Uterus (tissue), 4 donors: Measurements from ENCODE around the gene MMP20. TPM values are rescaled to one million over a fixed set of nuclear protein-coding genes. Genes with fewer than 3 reads are reported as not detected.

Experiments used
- DNase-seq, 2 donors: peaks; one replicate each; pipeline ENCODE4 v3.0.0-alpha.2; 2019 to 2020
- H3K27ac ChIP-seq, 2 donors: fragments of 200-600 bp; sonication (generic); 1 replicate in 1 of 2; 2 replicates in 1 of 2; pipeline ENCODE4 v1.5.1; 2016 to 2018
- H3K27me3 ChIP-seq, 2 donors: fragments of 200-600 bp; sonication (generic); one replicate each; pipeline ENCODE4 v1.5.1; 2018 to 2019; ENCODE audit warnings: control low read depth in 1 of 2
- H3K36me3 ChIP-seq, 2 donors: fragments of 200-600 bp; sonication (generic); one replicate each; pipeline ENCODE4 v1.5.1; 2019; ENCODE audit warnings: control low read depth in 1 of 2
- H3K4me1 ChIP-seq, 2 donors: fragments of 200-600 bp; sonication (generic); one replicate each; pipeline ENCODE4 v1.5.1; 2018 to 2019; ENCODE audit warnings: control low read depth in 1 of 2
- H3K4me3 ChIP-seq, 2 donors: fragments of 200-600 bp; sonication (generic); 1 replicate in 1 of 2; 2 replicates in 1 of 2; pipeline ENCODE4 v1.5.1; 2018 to 2019; ENCODE audit warnings: mild to moderate bottlenecking in 1 of 2
- H3K9me3 ChIP-seq, 2 donors: fragments of 200-600 bp; sonication (generic); one replicate each; pipeline ENCODE4 v1.5.1; 2019; ENCODE audit warnings: control low read depth in 1 of 2
- POLR2A ChIP-seq, 2 donors: fragments of 450-650 bp; IDR thresholded peaks; one replicate each; pipeline ENCODE4 v1.6.1; 2016; ENCODE audit warnings: antibody characterized with exemption in 2 of 2, mild to moderate bottlenecking in 1 of 2, moderate library complexity in 1 of 2
- intact Hi-C: fragments of 100-400 bp; cut with DNase I; formaldehyde crosslinking; loops from one replicate; pipeline ENCODE4 v1.15.1; 2023; ENCODE audit warnings: low total_unique reads
- total RNA-seq, 4 donors: library from RNA; depleted of rRNA in 3 of 4; stranded (reverse); fragments of >200 nt in 3 of 4; gene quantifications; one replicate each; pipeline versions ENCODE4 v1.1.0 to v1.2.4, GENCODE V29; 2014 to 2023
- TF ChIP-seq, protein P1 (sequence below), 4 experiments: fragments of 200-600 bp in 2 of 4; fragments of 450-650 bp in 2 of 4; sonication (generic) in 2 of 4; IDR thresholded peaks; one replicate each; pipeline ENCODE4 v1.5.1; 2016 to 2019; ENCODE audit warnings: antibody characterized with exemption in 4 of 4, mild to moderate bottlenecking in 2 of 4, moderate library complexity in 1 of 4
- donor health status: DM: yes; HTN: yes; CAD: no.

MMP20 gene
- total RNA-seq, 4 donors from 2014 or later = not detected

GRCh38 chr11:102582140-102582539 is 43.0 kb downstream of the MMP20 start:
- H3K36me3 ChIP-seq = no peaks in the 10 kb centered on the region
- no peaks in the 10 kb centered on the region for H3K27me3 ChIP-seq
- H3K9me3 ChIP-seq = no peaks in the 10 kb centered on the region
- no peaks in the 10 kb centered on the region for H3K4me1 ChIP-seq
- TF ChIP-seq, protein P1, sequence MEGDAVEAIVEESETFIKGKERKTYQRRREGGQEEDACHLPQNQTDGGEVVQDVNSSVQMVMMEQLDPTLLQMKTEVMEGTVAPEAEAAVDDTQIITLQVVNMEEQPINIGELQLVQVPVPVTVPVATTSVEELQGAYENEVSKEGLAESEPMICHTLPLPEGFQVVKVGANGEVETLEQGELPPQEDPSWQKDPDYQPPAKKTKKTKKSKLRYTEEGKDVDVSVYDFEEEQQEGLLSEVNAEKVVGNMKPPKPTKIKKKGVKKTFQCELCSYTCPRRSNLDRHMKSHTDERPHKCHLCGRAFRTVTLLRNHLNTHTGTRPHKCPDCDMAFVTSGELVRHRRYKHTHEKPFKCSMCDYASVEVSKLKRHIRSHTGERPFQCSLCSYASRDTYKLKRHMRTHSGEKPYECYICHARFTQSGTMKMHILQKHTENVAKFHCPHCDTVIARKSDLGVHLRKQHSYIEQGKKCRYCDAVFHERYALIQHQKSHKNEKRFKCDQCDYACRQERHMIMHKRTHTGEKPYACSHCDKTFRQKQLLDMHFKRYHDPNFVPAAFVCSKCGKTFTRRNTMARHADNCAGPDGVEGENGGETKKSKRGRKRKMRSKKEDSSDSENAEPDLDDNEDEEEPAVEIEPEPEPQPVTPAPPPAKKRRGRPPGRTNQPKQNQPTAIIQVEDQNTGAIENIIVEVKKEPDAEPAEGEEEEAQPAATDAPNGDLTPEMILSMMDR (IDR thresholded peaks at IDR 0.05) = no peak
- no peak for TF ChIP-seq POLR2A (IDR thresholded peaks at IDR 0.05)
- H3K27ac ChIP-seq = no peak overlapping the region
- no peak for DNase-seq
- intact Hi-C loops = no loop called here
- H3K4me3 ChIP-seq = no peak overlapping the region

- Histone ChIP-seq H3K27me3 (no peaks in the 10 kb centered on the region), H3K4me1 (no peaks in the 10 kb centered on the region), H3K4me3 (no peak overlapping the region), H3K9me3 (no peaks in the 10 kb centered on the region), H3K36me3 (no peaks in the 10 kb centered on the region), H3K27ac (peak overlapping the region in 1 of 2 donors; percentile 7)
- TF ChIP-seq, protein P1 (IDR thresholded peaks at IDR 0.05) = no peak
- TF ChIP-seq POLR2A (IDR thresholded peaks at IDR 0.05) = no peak
- intact Hi-C loops = no loop called here
- DNase-seq = no peak
These were observed 44.1 kb downstream of the MMP20 start for GRCh38 chr11:102581066-102581465.

- intact Hi-C loops = no loop called here
- Histone ChIP-seq H3K4me1 (no peaks in the 10 kb centered on the region), H3K36me3 (no peaks in the 10 kb centered on the region), H3K27me3 (no peaks in the 10 kb centered on the region), H3K27ac (peak overlapping the region in 1 of 2 donors; percentile 7), H3K9me3 (no peaks in the 10 kb centered on the region), H3K4me3 (no peak overlapping the region)
- DNase-seq = no peak
- no peak for TF ChIP-seq POLR2A (IDR thresholded peaks at IDR 0.05)
- TF ChIP-seq, protein P1 (IDR thresholded peaks at IDR 0.05) = no peak
These were observed 44.8 kb downstream of the MMP20 start for GRCh38 chr11:102580185-102580951.

- no peaks in the 10 kb centered on the region for H3K4me1 ChIP-seq
- no peak overlapping the region for H3K27ac ChIP-seq
- no peak overlapping the region for H3K4me3 ChIP-seq
- H3K27me3 ChIP-seq = no peaks in the 10 kb centered on the region
- no peak for DNase-seq
- TF ChIP-seq, protein P1 (IDR thresholded peaks at IDR 0.05) = no peak
- no peak for TF ChIP-seq POLR2A (IDR thresholded peaks at IDR 0.05)
- H3K36me3 ChIP-seq = no peaks in the 10 kb centered on the region
- H3K9me3 ChIP-seq = no peaks in the 10 kb centered on the region
- intact Hi-C loops = no loop called here
These were observed 47.4 kb downstream of the MMP20 start for GRCh38 chr11:102577723-102578122.

GRCh38 chr11:102577182-102577581 is 48.0 kb downstream of the MMP20 start:
- Histone ChIP-seq H3K36me3 (no peaks in the 10 kb centered on the region), H3K4me1 (no peaks in the 10 kb centered on the region), H3K27me3 (no peaks in the 10 kb centered on the region), H3K4me3 (no peak overlapping the region), H3K27ac (no peak overlapping the region), H3K9me3 (no peaks in the 10 kb centered on the region)
- no peak for DNase-seq
- intact Hi-C loops = no loop called here
- no peak for TF ChIP-seq POLR2A (IDR thresholded peaks at IDR 0.05)
- TF ChIP-seq, protein P1 (IDR thresholded peaks at IDR 0.05) = no peak
